ENCODE results near the gene ASTN2.
"Not testable (repeated sequence)": the region's sequence is repeated elsewhere in the genome, so short reads cannot be mapped to it uniquely, and the experiment has no call there.

The ASTN2 gene

DNA sequence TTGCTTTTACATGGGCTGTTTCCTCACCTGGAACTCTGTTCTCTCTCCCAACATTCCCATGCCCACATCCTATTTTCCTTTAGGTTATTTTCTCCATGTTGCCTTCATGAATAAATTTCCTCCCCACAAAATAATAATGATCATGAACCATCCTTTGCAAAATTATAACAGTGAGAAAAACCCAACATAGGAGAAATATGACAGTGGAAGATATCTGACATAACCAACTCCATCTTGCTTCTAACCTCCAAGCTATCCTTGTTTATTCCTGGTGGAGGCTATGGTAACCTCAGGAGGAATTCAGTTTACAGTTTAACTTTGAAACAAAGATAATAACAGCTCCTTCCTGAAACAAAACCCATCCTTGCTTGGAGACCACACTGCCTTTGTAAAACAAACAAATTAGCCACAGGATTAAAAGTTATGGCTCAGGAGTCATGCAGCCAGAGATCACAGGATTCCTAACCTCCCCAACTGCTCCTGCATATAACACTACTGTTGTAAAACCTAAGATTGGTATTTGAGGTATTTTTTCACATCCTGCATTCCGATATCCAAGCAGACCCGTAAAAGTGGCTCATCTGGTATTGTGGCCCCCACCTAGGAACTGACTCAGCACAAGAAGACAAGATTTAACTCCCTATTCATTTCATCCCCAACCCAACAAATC, 515.4 kb downstream of the ASTN2 start:
- DNase-seq, result no peak

DNA sequence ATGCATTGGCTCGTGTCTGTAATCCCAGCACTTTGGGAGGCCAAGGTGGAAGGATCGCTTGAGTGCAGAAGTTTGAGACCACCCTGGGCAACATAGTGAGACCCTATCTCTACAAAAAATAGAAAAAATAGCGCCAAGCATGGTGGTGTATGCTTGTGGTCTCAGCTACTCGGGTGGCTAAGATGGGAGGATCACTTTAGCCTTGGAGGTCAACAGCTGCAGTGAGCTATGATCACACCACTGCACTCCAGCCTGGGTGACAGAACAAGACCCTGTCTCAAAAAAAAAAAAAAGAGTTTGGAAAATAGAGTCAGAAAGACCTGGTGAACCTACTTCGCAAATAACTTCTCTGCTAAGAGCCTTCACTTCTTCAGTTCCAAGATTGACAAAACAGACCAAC, 516.7 kb downstream of the ASTN2 start:
- DNase-seq, result not testable (repeated sequence)

DNA sequence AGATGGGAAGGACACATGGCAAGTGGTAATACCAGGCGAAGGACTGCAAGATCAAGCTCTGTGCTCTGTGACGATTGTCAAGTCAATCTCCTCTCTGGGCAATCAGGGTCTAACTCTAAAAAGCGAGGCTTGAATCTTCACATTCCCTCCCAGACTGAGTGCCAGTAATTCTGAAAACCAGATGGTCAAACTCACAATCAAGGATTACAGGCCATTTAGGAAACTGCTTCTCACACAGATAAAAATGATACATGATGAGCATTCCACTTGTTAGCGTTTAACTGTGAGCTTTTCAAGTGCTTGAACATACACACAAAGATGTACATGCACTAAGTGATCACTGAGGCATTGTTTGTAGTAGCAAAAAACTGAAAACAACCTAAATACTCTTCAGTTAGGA, 517.7 kb downstream of the ASTN2 start:
- DNase-seq, result no peak

DNA sequence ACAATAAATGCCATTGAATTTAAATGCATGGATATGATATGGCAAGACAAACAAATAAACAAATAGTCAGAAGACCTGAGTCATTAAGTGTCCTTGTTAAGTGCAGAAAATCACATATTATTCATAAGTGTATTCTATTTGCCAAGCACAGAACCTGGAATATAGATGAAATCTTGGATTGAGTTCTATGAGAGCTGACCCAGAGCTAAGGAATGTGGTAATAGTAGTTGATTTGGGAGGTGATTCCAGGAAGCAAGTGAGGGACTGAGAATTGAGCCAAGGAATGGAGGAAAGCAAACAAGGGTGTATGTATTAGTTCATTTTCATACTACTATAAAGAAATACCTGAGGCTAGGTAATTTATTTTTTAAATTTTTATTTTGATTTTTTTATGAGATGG, 518.9 kb downstream of the ASTN2 start:
- DNase-seq, result no peak

DNA sequence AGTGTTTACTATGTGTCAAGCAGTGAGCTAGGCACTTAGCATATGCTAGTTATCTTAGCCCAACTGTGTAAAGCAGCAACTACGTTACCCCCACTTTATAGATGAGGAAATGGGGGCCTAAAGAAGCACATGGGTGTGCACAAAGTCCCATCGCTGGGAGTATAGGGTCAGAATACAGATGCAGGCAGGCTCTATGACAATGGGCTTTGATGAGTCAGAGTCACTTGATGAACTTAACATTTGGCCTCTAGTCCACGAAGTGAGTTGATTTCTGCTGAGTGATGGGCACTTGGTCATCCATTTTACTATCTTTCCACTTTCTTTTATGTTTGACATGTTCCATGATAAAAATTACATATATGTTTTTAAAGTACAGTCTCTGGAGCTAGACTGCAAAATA, 523.4 kb downstream of the ASTN2 start:
- no peak for DNase-seq

DNA sequence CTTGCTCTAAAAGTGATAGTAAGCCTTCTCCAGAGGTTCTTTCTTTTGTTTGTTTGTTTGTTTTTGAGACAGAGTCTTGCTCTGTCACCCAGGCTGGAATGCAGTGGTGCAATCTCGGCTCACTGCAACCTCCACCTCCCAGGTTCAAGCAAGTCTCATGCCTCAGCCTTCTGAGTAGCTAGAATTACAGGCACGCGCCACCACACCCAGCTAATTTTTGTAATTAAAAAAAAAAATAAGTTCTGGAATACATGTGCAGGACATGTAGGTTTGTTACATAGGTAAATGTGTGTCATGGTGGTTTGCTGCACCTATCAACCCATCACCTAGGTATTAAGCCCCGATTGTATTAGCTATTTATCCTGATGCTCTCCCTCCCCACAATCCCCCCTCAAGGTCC, 526.4 kb downstream of the ASTN2 start:
- not testable (repeated sequence) for DNase-seq

DNA sequence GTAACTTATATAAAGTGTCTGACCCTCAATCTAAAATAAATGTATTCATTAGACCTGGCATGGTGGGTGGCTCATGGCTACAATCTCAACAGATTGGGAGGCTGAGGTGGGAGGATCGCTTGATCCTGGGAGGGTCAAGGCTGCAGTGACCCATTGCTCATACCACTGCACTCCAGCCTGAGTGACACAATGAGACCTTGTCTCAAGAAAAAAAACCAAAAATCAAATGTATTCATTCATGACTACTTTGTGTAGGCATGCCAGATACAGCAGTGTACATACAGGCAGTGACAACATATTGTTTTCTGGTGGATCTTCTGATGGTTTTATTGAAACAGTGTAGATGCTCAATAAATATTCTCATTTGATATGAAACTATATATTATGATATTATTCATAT, 526.8 kb downstream of the ASTN2 start:
- DNase-seq, result no peak

DNA sequence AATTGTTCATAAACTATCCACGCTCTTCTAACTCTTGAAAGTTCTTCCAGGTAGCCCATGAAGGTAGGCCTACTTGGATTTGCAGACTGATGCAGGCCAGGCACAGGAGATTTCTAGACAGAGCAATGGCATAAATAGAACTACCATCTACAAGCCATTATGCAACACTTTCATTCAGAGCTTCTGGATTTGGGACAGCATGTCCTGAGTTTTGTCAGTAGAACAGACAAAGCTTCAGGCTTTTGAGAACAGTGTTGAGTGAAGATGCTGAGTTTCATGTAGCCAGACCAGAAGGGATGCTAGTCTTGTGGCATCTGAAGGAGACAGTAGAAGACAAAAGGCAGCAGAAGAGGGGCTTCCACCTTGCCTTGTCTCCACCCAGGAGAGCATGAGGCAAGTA, 531.2 kb downstream of the ASTN2 start:
- DNase-seq, result no peak

DNA sequence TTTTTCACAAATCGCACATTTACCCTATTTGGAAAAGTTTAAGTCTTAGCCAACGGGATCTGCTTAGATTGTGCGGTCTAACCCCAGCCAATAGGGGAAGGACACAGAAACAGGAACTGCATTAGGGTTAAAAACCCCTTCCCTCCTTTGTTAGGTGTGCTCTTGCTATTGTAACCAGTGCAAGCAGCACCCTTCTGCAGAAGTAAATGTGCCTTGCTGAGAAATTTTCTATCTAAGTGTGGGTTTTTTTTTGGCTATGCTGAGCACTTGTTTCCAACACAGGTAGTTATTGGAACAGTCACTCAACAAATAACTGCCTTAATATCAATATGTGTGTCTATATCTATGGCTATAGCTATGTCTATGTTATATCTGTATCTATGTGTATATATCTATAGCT, 537.8 kb downstream of the ASTN2 start:
- no peak for DNase-seq

DNA sequence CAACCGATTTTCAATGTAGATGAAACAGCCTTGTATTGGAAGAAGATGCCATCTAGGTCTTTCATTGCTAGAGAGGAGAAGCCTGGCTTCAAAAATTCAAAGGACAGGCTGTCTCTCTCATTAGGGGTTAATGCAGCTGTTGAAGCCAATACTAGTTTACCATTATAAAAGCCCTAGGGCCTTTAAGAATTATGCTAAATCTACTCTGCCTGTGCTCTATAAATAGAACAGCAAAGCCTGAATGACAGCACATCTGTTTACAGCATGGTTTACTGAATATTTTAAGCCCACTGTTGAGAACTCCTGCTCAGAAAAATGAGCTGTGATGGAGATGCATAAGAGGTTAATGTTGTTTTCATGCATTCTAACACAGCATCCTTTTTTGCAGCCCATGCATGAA, 539.3 kb downstream of the ASTN2 start:
- DNase-seq, result no peak

DNA sequence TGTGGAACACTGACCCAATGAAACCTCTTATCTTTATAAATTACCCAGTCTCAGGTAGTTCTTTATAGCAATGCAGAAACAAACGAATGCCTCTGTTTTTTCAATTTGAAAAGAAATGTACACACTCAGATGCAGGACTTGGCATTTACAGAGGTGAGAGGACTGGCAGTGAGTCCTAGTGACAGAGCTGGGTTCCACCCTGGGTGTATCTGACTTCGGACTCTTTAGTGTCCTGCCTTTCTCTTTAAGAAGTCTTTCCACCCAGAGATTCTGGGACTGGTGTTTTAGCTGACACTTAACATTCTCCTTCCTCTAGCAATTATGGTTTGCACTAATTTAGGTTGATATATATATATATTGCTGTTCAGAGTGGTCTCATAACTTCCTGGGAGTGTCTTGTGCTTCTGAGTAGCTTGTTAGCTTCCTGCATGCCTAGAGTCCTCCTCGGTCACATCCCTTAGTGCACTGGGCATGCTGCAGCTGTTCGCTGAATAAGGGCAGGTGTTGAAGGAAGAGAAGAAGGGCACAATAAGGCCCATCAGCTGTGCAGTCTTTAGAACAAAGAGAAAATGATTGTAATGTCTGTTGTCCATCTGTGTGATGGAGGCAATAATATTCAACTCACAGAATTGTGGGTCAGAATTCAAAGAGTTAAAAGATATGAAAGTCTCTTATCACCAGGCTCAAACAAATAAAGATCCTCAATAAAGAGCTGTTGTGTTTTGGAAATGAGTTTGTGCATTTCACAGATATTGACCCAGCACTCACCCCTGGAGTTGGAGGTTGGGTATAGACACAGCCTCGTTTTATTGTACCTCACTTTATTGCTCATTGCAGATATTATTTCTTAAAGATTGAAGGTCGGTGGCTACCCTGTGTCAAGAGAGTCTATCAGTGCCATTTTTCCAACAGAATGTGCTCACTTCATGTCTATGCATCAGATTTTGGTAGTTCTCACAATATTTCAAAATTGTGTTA, 540.6 kb downstream of the ASTN2 start:
- no peak for DNase-seq

DNA sequence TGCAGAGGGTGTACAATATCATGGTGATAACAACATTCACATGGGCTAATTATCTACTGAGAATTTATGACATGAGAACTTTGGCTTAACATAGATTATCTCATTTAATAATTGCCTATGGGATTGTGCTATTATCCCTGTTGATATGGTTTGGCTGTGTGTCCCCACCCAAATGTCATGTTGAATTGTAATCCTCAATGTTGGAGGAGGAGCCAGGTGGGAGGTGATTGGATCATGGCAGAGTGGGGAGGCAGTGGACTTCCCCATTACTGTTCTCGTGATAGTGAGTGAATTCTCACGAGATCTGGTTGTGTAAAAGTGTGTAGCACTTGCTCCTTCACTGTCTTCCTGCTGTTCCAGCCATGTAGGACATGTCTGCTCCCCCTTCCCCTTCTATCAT, 541.4 kb downstream of the ASTN2 start:
- no peak for DNase-seq

DNA sequence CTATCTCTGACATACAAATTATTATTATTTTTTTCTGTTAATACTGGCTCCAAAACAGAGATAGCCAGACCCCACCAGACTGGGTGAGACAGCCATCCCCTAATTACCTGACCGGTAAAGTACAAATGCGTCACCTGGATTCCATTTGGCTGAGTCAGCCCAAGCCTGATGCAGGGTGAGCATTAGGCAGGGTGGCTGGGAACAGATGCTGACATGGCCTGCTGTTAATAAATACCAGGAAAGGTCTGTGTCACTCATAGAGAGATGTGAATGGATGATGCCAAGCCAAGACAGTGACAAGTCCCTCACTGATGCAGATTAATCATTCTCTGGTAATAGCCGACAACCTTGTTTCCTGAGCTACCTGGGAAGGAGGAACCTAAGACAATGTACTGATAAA, 544.3 kb downstream of the ASTN2 start:
- DNase-seq, result no peak

DNA sequence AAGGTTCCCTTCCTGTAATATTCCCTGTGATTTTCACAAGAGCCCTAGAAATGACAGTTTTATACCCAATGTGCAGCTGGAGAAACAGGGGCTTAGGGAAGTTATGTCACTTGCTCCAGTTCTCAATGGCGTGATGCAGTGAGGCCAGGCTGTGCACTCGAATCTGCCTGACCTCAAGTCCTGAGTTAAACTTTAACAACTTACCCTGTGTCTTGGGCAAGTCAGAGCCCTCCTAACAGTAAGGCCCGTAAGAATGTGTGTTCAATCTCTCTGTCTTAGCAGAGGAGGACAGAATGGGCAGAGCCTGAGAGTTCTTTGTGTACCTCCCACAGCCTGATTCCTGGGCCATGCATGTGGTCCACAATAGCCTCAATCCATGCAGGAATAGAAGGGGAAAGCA, 546.7 kb downstream of the ASTN2 start:
- DNase-seq, result no peak

DNA sequence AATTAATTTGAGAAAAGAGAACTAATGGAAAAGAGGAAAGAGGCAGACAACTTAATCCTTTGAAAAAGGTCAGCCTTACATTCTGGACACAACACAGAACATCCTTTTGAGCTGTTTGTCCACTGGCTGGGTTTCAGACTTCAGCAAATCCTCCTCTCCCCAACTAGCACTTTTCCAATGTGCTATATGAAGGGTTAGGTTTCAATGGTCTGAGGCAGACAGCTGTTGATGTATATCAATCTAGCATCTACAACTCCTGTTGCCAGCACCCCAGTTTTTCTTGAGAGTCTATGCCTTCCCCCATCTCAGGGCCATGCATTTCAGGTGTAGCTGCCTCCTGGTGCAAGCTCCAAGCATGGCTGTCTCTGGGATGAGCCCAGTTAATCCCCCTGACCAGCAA, 553.5 kb downstream of the ASTN2 start:
- no peak for DNase-seq

DNA sequence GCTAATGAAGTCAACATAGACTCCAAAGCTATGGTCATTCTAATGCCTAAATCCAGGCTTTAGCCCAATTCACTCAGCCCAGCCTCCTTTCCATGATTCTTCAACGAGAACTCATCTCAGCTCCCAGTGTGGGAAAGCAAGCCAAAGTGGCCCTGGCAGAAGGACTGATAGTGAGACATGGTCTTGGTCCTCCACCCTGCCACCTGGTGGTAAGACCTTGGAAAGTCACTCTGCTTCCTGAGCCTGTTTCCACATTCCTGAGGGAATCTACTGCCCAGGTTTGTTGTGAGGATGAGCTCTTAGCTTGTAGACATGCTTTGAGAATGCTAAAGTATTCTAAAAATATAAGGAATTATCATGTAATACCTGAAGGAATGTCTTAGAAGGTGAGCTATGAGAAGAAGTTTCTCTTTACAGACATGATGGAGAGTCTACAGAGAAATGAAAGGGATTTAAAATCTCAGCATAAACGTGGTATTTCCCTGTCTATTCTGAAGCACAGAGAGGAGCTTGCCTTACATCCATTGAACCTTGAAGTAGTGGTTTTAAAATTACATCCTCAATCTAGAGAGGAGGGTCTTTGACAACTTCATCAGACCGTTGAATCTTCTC, 554.2 kb downstream of the ASTN2 start:
- DNase-seq, result peak; percentile 11

DNA sequence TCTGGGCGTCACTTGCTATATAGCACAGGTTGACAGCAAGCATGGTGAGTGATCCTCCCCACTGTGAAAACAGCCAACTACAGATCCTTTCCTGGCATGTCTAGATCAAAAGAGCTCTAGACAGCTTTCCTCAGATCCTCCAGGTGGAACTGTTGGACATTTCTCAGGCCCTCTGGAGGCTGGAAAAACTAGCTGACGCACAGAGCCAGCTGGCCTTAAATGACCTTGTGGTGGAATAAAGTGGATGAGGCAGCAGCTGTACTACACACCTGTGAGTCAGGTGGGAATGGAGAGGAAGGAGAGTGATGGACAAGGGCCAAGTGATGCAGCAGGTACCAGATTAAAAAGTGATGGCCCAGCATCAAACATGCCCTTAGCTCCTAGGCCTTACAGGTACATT, 555.1 kb downstream of the ASTN2 start:
- DNase-seq, result no peak

DNA sequence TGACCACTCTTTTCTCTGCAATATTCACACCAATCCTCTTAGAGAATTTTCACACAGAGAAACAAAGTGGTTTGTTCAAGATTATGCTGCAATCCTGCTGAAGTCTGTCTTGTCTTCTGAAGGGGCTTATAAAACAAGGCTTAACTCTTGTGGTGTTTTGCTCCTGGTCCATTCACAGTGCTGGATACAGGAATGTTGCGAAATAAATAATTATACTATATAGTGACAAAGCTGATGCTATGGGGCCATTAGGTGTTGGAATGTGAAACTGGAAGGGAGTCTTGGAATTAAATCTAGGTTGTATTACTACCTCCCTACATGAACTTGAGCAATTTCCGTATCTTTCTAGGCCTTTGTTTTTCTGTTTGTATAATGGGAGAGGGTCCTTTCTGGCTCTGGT, 557.5 kb downstream of the ASTN2 start:
- DNase-seq, result no peak

DNA sequence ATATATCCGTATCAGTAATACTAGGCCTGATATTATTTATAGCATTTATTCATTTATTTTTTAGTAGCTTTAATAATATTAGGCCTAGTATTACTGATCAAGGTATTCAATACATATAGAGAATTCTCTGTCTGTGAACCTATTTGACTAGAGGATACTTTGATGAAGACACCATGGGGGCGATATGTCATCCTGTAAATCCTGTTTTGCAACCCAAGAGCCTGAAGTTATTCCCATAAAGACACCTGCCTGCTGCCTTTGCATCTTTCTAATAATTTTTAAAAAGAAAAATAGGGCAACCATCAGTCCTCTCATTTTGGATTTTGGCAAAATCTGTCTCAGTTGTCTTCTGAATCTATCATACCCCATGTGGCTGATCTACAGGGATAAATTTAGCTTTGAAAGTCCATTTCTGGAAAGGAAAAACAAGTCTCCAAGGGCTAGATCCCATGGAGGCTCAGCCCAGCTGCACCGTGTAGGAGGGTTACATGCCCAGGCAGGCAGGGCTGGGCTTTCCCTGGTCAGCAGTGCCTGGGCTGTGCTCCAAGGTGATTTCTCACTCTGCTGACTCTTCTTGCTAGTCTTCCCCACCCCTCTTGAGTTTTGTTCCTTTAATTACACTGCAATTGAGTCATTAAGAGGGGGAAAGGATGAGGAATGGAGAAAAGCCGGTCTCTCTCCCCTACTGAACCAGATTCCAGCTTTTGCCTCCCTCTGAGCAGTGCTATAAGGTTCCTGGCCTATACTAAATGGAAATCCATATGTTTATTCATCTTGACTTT, 558.8 kb downstream of the ASTN2 start:
- peak; percentile 17 for DNase-seq

DNA sequence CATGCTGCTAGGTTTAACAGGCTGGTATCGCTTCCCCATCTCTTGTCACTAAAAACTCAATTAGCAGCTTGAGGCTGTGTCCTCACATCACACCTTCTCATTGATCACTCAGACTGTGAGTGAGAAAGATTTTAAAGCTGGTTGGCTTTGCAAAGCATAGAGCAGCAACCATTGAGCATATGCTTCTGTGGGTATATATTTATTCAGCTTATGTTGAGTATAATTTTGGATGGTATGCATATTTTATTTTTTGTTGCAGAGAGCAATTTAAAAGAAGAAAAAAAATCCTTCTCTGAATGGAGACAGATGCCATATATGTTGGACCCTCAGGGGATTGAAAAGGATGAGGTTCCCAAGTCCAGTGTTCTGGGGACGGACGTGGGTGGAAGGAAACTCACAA, 565.1 kb downstream of the ASTN2 start:
- DNase-seq, result no peak

DNA sequence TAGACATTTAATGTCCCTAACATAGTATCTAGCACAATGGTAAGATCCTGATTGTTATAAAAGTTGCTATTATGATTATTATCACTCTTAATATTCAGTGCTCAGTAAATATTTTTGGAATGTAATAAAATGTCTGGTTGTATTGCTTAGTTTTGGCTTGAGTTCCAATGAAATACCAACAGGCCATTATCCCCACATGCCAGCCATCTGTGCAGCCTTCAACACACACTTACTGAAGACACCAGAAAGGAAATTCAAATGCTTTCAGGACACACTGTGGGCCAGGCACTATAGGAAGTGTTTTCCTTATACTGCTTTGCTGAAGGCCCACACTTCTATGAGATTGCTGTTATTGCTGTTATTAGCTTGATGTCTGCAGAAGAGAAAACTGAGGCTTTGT, 570.2 kb downstream of the ASTN2 start:
- DNase-seq, result peak; percentile 31

DNA sequence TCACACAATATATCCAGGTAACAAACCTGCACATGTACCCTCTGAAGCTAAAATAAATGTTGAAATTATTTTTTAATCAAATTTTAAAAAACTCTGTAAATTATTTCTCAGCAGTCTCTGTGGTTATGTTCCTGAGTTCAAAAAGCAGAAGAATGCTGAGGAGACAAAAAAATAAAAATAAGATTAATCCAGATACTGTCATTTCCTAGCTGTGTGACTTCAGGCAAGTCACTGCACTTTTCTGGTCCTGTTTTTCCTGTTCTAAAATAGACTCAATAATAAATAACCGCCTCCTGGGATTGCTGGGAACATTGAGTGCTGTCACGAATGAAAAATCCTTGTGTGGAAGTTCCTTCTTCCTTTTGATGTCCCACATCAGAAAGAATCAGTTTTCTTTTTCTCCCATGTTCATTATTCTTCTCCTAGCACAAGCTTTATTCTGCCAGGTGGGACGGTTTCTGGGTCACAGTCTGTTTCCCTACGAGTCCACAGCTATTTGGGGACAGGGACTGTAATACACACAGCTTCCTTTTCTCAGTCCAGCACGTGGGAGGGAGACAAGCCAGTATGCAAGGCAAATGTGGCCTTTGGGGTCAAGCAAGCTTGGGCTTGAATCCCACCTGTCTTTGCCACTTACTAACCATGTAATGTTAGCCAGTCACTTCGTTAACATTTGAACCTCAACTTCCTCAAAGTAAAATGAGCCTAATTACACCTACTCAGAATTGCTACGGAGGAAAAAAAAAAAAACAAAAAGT, 570.8 kb downstream of the ASTN2 start:
- DNase-seq, result no peak

Data from NCI-H1694 treated with DMSO at 0.1 percent for 48 hours (cell line).